ENCODE measurements around the gene POLD2. TPM values are rescaled to one million over a fixed set of nuclear protein-coding genes. Genes with fewer than 3 reads are reported as not detected.

POLD2 gene
- total RNA-seq, 1 donor from 2014 or later: 48.3 TPM

- Histone ChIP-seq H3K4me1 (no peaks in the 10 kb centered on the region), H3K4me3 (no peak overlapping the region), H3K9me3 (no peaks in the 10 kb centered on the region), H3K36me3 (no peaks in the 10 kb centered on the region), H3K27me3 (ENCODE audit: low read depth) (no peaks in the 10 kb centered on the region), H3K27ac (no peak overlapping the region)
- no peak for DNase-seq
- intact Hi-C loops (cut with DNase I): no loop called here
- no peak for TF ChIP-seq CTCF (IDR thresholded peaks at IDR 0.05)
- no peak for ATAC-seq
Observed at GRCh38 chr7:44162785-44163395, 39.5 kb upstream of the POLD2 start.

- DNase-seq (peak; percentile 70), ATAC-seq (peak; percentile 64 to 80)
- Histone ChIP-seq H3K9me3 (no peaks in the 10 kb centered on the region), H3K36me3 (no peaks in the 10 kb centered on the region), H3K4me3 (no peak overlapping the region), H3K27ac (no peak overlapping the region), H3K4me1 (no peaks in the 10 kb centered on the region), H3K27me3 (ENCODE audit: low read depth) (no peaks in the 10 kb centered on the region)
- TF ChIP-seq CTCF (IDR thresholded peaks at IDR 0.05): no peak
- intact Hi-C loops (cut with DNase I): no loop called here
Observed at GRCh38 chr7:44162179-44162578, 38.8 kb upstream of the POLD2 start.

- H3K4me3 ChIP-seq: no peak overlapping the region
- H3K27ac ChIP-seq: no peak overlapping the region
- no peaks in the 10 kb centered on the region for H3K36me3 ChIP-seq
- intact Hi-C loops (cut with DNase I): no loop called here
- DNase-seq (no peak), ATAC-seq (no peak)
- no peaks in the 10 kb centered on the region for H3K4me1 ChIP-seq
- H3K27me3 ChIP-seq (ENCODE audit: low read depth): no peaks in the 10 kb centered on the region
- H3K9me3 ChIP-seq: no peaks in the 10 kb centered on the region
- TF ChIP-seq CTCF (IDR thresholded peaks at IDR 0.05): no peak
Observed at GRCh38 chr7:44161371-44161770, 38.0 kb upstream of the POLD2 start.

- Histone ChIP-seq H3K27ac (no peak overlapping the region), H3K4me1 (no peaks in the 10 kb centered on the region), H3K36me3 (no peaks in the 10 kb centered on the region), H3K27me3 (ENCODE audit: low read depth) (no peaks in the 10 kb centered on the region), H3K9me3 (no peaks in the 10 kb centered on the region), H3K4me3 (no peak overlapping the region)
- intact Hi-C loops (cut with DNase I): no loop called here
- TF ChIP-seq CTCF (IDR thresholded peaks at IDR 0.05): no peak
- DNase-seq: no peak
- ATAC-seq: peak in 1 of 2 donors; percentile 40
Observed at GRCh38 chr7:44159824-44160630, 36.7 kb upstream of the POLD2 start.

- Histone ChIP-seq H3K36me3 (no peaks in the 10 kb centered on the region), H3K27me3 (ENCODE audit: low read depth) (no peaks in the 10 kb centered on the region), H3K9me3 (no peaks in the 10 kb centered on the region), H3K4me1 (no peaks in the 10 kb centered on the region), H3K27ac (no peak overlapping the region), H3K4me3 (no peak overlapping the region)
- intact Hi-C loops (cut with DNase I): no loop called here
- ATAC-seq (no peak), DNase-seq (no peak)
- TF ChIP-seq CTCF (IDR thresholded peaks at IDR 0.05): no peak
Observed at GRCh38 chr7:44158873-44159631, 35.7 kb upstream of the POLD2 start.
